ENCODE measurements around the gene SUPT20HL1. TPM values are rescaled to one million over a fixed set of nuclear protein-coding genes. Genes with fewer than 3 reads are reported as not detected.
"Not testable (repeated sequence)": the region's sequence is repeated elsewhere in the genome, so short reads cannot be mapped to it uniquely, and the experiment has no call there.

The SUPT20HL1 gene
- polyA plus RNA-seq (ENCODE audit: insufficient read length): 0.10 TPM

DNA sequence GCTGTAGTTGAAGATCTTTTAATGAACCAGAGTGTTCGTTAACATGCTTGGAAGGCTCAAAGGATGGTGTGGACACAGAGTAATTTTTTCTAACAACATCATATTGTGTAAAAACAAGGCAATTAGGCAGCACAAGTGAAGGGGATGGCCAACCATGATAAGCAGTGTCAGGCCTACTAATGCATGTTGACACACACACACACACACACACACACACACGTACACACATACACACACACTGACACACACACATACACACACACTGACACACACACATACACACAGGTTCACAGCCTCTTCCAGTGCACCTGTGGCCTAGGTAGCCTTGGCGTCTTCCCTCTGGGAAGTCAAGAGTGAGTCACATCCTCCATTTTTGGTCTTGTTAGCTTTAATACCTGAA lies at the start of gene SUPT20HL1:
TSS of gene SUPT20HL1 (plus strand) at position 368 of the 400 bp plus-strand sequence. CDS start 2,122 bp downstream, outside the sequence.
- DNase-seq (ENCODE audit: low read depth): no peak

DNA sequence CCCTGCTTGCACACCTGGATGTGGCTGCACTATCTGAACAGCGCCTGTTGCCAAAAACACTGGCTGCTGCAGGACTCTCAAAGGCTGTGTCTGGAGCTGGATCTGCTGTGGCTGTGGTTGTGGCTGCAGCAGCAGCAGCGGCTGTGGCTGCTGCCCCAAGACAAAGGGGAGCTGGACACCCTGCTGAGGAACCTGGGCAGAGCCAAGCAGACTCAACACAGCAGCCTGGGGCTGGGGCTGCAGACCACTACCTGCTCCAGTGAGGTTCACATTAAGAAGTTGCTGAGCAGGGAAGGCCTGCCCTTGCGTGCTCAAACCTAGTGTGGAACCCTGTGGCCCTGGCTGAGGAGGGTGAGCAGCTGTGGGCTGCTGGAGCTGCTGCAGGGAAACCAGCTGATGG lies 49.5 kb upstream of the SUPT20HL1 start:
- DNase-seq (ENCODE audit: low read depth): not testable (repeated sequence)

DNA sequence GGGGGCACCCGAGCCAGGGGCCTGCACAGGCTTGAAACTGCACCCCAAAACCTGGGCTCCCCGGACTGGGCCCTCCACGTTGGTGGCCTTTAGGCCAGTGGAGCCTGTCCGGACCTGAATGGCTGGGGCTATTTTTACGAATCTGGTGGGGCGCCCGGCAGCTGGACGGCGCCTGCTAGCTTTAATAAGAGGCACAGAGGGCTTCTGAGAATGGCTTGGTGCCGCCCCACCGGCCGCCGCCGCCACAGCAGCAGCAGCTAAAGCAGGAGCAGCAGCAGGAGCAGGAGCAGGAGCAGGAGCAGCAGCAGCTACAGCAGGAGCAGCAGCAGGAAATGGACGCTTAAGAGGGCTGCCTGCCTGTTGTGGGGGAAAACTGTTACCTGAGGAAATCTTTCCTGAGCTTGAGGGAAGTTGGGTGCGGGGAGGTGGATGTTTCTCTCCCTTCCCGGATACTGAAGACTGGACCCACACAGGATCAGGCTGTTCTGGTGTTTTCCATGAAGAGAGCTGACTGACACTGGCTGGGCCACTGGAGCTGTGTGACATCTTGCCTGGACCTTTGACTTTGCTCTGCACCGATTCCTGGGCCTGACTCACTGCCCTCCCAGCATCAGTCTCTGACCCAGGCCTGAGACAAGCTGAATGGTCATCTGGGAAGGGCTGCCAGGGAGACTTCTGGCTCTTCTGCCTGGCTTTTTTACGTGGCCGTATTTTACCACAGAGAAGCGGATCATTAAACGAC lies 48.8 kb upstream of the SUPT20HL1 start:
- DNase-seq (ENCODE audit: low read depth): not testable (repeated sequence)

DNA sequence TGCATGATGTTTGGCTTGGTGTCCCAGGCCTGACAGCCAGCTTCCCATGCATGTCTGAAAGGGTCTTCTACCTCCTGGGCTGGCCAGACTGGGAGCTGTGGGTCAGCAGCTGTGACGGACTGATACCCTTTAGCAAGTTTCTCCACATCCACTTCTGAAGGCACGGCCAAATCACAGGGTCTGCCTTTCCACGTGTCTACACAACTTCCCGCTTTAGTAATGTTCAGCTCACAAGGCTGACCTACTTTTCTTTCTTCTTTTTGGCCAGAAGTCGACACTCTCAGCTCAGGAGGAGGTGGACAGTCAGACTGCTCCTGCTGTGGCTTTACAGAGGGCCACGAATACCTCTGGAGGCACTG lies 48.2 kb upstream of the SUPT20HL1 start:
- DNase-seq (ENCODE audit: low read depth): not testable (repeated sequence)

DNA sequence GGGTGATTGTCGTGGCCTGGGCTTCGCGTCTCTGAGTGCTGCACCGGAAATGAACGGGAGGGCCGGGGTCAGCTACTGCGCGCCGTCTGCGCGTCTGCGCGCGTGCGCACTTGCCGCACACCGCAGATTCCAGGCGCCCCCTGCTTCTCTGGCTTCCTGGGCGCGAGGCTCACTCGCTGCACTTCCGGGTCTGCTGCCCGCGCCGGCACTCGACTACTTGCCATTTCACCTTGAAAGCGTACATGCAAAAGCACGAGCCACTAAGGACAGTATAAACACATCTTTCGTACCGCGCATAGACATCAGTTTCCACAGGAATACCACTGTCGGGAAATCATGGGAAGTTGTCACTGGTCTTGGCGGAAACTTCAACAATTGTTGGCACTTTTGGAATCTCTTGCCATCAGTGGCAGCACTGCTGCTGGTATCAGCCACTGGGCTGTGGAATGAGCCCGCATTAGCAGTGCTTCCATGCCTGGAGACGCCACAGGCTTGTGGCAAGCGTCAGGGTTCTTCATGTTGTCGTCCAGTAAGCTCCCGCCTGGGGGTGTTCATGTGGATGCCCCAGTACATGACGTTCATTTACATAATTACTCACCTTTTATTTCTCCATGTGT lies 46.3 kb upstream of the SUPT20HL1 start, which contains the start of gene SUPT20HL2:
TSS of gene SUPT20HL2 (minus strand) at position 51 of the 617 bp plus-strand sequence. CDS start 754 bp downstream, outside the sequence.
- no peak for DNase-seq (ENCODE audit: low read depth)

DNA sequence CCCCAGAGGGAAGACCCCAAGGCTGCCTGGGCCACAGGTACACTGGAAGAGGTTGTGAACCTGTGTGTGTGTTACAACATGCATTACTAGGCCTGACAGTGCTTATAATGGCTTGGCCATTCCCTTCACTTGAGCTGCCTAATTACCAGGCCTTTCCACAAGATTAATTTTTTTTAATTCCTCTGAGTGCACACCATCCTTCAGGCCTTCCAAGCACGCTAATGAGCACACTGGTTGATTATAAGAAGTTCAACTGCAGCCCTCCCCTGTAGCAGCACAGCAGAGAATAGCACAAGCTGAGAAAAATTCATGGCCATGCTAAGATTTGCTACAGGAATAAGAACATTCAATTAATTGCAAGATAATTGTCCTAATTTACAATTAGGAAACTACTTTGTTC lies 44.3 kb upstream of the SUPT20HL1 start:
- no peak for DNase-seq (ENCODE audit: low read depth)

DNA sequence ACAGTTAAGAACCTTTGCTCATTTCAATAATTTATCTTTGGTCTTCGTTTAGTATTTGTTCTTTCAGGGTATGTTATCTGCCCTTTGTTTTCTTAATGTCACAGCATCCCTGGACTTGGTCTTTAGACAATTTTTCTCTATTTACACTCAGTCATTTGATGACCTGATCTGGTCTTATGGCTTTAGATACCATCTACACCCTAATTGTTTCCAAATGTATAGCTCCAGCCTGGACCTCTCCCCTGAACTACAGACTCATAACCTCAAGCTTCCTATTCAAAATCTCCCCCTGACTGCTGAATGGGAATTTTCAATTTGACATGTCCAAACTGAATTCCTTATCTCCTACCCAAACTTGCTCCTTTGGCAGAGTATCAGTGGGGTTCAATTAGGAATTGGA lies 42.9 kb upstream of the SUPT20HL1 start:
- no peak for DNase-seq (ENCODE audit: low read depth)

DNA sequence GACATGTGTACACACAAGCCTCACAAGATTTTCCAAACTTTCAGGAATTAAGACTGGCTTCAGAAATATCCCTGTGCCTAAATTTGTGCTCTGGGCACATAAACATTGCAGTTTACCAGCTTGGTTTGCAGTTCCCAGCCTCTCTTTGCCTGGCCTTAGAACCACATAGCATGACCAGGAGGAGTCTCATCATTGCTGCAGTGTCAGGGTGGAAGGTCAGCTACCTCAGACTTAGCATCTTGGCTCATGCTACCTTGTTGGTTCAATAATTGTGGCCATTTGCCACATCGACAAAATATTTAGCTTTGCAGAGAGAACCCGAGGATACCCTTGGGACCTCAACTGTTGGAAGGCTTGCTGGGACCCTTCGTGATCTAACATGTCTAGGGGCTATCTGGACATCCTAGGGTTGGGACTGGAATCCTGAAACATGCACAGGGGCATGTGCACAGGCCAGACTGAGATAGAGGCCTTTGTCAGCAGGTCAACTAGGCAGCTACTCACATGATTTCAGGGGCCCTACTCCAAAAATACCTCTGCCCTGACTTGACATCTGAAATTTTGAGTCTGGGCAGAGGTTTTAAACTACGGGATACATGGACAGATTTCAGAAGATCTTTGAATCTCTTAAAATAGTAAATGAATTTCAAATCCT lies 38.6 kb upstream of the SUPT20HL1 start:
- DNase-seq (ENCODE audit: low read depth): no peak

DNA sequence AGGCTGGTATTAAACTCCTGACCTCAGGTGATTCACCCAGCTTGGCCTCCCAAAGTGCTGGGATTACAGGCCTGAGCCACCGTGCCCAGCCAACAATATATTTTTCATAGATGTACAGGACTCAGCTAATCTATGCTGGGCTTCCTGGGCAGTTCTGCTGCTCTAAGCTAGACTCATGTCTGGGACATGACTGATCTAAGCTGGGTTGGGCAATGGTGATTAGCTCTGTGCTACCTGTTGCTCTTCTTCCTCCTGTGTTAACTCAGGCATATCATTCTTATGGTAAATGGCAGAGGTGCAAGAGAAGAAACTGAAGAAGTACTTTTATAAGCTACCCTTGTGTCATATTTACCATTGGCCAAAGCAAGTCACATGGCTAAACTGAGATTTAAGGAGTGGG lies 35.2 kb upstream of the SUPT20HL1 start:
- no peak for DNase-seq (ENCODE audit: low read depth)

DNA sequence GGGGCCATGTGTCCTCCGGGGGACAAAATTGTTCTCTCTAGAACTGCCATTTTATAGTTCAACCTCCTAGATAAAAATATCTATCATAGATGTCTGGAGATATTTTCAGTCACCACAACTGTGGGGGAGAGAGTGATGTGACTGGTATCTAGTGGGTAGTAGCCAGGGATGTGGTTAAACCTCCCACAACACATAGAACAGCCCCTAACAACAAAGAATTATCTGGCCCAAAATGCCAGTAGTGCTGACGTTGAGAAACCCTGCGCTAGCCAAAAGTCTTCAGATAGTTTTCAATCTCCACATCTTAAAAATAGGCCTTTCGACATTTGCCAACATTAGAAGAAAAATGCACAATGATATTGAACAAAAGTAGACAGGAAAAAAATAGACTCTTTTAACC lies 27.6 kb upstream of the SUPT20HL1 start:
- no peak for DNase-seq (ENCODE audit: low read depth)

DNA sequence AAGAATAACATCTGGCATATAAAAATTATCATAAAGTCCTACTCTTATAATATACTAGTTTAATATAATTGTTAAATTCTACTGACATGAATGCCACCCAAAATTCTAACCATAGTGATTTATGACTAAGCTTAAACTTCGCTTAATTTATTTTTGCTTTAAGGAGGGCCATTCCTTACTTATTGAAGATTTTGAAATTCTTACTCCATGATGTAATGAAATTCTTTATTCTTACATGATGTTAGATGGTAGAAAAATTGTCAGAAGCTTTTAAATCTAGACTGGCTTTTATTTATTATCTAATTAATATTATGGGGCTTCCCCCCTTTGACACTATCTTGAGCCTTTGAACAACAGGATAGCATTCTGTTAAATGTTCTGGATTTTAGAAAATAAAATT lies 27.1 kb upstream of the SUPT20HL1 start:
- no peak for DNase-seq (ENCODE audit: low read depth)

DNA sequence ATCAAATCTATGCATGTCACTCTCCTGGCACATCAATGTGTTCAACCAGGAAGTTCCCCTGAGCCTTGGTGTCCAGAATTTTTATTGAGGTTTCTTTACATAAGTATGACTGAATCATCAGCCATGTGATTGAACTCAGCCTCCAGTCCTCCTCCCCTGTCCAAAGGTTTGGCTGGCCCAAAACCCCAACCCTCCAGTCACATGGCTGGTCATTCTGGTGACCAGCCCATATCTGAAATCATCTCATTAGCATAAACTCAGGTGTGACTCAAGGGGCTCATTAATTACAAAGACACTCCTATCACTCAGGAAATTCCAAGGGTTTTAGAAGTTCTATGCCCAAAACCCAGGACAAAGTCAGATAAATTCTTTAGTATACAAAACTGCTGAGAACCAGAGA lies 26.0 kb upstream of the SUPT20HL1 start:
- no peak for DNase-seq (ENCODE audit: low read depth)

DNA sequence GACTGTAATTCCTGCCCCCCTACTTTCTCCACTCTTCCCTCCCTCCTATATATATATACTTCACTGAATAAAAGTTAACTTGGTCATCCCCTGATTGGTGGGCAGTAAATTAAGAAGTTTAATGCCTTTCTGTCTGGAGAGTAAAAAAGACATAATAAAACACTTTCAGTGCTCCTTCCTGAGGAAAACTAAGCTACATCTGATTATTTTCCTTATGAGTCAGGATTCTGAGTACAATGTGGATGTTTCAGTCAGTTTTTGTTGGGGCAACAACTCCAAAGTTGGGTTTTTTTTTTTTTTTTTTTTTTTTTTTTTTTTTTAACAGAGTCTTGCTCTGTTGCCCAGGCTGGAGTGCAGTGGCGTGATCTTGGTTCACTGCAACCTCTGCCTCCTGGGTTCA lies 24.6 kb upstream of the SUPT20HL1 start:
- no peak for DNase-seq (ENCODE audit: low read depth)

DNA sequence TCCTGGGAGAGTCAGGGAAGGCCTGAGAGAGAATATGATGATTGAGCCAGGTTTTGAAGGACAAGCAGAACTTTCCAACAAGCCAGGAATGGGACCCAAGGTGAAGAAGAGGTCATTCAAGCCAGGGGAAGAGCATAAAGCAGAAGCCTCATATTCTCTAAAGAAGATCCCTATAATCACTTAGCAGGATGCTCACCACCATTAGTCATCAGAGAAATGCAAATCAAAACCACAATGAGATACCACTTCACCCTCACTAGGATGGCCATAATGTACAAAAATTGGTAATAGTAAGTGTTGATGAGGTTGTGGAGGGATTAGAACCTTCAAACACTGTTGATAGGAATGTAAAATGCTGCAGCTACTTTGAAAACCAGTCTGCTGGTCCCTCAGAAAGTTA lies 20.5 kb upstream of the SUPT20HL1 start:
- no peak for DNase-seq (ENCODE audit: low read depth)

DNA sequence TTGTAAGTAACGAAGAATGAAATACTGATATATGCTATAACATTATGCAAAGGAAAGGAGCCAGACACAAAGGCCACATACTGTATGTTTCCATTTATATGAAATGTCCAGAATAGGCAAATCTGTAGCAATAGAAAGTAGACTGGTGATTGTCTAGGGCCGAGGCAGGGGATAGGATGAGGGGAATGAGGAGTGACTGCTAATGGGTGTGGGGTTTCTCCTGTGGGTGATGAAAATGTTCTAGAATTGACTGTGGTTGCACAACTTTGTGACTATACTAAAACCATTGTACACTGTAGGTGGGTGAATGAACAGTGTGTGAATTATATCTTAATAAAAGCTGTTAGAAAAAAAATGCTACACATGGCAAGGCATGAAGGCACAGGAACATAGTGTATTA lies 19.9 kb upstream of the SUPT20HL1 start:
- DNase-seq (ENCODE audit: low read depth): no peak

DNA sequence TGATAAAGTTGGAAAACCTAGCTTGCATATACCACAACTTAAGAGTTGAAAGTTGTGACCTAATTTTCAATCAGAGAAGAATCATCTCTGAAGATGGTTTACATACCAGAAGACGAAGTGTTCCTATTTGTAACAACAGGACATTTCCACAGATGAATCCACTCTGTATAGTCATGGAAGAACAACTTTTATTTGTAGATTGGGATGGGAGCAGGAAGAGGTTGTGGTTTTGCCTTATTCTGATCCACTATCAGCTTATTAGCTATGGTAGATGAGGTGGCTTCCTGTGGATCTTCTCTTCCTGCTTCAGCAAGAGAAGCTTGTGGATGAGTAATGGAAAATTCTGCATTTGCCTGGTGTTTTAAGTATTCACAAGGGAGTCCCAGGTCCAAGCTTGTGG lies 18.6 kb upstream of the SUPT20HL1 start:
- no peak for DNase-seq (ENCODE audit: low read depth)

DNA sequence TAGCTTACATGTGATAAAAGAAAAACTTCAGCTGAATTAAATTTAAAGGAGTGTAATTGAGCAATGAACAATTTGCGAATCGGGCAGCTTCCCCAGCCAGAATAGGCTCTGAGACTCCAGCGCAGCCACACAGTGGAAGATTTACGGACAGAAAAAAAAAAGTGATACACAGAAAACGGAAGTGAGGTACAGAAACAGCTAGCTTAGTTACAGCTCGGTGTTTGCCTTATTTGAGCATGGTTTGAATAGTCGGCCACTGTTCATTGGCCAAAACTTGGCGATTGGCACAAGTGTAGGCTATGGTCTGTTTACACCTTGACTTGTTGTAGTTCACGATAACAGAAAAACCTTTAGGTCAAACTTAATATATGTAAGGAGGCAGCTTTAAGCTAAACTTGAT lies 16.7 kb upstream of the SUPT20HL1 start:
- DNase-seq (ENCODE audit: low read depth): no peak

DNA sequence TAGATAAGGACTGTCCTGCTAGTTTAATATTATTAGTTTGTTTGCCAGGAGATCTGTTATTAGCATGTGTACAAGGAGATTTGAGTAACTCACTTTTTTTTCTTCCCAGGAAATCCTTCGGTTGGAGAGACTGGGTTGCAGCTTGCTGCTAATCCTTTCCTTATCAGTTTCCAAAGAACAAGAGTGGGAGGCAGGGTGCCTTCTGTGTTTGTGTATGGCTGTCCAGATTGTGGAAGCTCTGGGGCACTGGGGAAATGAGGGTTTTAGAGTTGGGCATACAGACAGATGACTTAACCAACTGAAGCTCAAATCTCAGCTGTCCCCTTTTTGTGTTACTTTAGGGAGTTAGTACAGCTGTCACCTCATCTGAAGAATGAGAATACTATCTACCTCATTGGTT lies 12.6 kb upstream of the SUPT20HL1 start:
- DNase-seq (ENCODE audit: low read depth): no peak

DNA sequence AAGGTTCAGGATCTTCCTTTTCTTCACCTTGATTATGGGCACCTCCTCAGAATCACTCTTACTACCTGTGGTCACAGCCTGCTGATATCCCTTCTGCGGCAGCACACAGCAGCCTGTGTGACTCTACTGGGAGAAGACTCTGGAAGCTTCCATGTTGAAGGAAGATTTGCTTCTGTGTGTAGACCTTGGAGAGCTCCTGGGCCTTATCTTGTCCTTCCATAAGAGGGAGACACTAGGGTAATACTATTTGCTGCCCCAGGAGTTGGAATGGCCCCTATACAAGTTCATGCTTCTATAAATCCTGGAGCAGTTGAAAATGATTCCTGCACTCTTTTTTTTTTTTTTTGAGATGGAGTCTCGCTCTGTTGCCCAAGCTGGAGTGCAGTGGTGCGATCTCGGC lies 10.2 kb upstream of the SUPT20HL1 start:
- DNase-seq (ENCODE audit: low read depth): no peak

DNA sequence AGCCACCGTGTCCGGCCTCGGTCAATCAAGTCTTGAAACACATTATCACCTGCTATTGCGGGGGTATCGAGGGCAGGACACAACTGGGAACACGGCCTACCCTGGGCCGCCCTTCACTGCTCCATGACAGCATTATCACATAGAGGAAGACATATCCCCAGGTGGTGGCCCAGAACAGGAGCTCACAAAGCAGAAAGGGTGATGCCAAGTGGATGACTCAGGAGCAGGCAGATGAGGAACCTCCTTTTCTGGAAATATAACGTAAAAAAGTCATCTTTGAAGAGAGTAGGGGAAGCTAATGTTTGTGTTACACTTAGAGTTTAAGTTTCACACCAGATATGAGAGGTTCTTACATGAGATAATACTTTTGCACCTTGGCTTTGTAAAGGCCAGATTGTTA lies 5.3 kb upstream of the SUPT20HL1 start:
- no peak for DNase-seq (ENCODE audit: low read depth)

DNA sequence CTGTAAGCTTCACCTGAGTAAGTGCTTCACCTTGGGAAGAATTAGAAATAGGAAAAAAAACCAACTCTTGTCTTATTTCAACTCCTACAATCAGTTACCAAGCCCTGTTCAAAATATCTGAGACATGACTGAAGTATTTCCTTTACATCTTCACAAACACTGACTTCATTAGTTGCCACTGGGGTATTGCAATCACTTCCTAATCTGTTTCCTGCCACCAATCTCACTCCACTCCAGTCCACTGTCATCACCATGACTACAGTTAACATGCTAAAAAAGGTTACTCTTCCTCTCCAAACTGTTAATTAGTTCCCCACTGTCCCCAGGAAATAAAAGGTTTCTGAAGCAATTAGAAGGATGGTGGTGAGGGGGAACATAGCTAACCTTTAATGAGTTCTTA lies 3.3 kb upstream of the SUPT20HL1 start:
- DNase-seq (ENCODE audit: low read depth): no peak

DNA sequence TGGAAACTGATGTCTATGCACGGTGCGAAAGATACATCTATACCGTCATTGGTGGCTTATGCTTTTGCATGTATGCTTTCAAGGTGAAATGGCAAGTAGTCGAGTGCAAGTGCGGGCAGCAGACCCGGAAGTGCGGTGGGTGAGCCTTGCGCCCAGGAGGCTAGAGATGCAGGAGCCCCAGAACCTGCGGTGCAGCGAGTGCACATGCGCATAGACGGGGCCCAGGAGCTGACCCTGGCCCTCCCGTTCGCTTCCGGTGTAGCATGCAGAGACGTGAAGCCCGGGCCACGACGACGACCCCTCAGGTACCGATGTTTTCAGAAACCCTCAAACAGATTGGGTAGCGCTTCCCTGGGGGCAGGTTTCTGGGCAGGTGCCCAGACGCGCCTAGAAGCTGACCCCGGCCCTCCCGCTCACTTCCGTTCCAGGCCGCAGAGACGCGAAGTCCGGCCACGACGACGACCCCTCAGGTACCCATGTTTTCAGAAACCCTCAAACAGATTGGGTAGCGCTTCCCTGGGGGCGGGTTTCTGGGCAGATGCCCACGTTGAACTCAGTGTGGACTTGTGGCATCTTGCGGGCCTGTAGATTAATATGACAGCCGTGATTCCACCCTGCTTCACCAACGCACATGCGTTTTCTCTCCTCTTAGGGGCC lies 1.8 kb downstream of the SUPT20HL1 start:
- DNase-seq (ENCODE audit: low read depth): not testable (repeated sequence)
